ENCODE measurements around the gene DOC2B.

The DOC2B gene

DNA sequence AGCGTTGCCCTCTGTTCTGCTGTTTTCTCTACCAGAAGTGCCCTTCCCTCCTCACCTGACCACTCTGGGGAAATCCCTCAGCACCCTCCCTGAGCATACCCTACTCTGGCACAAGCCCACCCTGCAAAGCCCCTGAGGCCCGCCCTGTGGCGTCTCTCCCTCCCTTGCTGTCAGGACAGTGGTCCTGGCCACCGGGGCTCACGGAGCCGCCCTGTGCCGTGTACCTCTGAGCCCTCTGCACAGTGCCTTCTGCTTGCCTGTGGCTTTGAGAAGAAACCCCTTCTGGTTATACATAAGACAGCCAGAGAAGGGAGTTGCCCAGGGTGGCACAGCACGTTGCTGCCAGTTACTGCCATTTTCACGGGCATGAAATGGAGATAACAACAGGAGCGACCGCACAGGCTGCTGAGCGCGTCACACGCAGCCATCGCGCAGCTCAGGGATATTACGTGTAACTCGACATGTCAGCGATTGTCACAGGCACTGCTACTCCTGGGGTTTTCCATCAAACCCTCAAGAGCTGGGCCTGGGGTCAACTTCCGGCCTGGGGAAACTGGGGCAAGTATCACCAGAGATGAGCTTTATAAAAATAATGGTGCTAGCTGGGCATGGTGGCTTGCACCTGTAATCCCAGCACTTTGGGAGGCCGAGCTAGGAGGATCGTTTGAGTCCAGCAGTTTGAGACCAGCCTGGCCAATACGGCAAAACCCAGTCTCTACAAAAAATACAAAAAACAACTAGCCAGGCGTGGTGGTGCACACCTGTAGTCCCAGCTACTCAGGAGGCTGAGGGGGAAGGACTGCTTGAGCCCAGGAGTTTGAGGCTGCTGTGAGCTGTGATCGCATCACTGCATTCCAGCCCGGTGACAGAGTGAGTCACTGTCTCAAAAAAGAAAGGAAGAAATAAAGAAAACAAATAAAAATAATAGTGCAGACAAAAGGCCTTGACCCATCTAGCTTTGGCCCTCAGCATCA lies 29.3 kb downstream of the DOC2B start:
- TF ChIP-seq, protein P1, sequence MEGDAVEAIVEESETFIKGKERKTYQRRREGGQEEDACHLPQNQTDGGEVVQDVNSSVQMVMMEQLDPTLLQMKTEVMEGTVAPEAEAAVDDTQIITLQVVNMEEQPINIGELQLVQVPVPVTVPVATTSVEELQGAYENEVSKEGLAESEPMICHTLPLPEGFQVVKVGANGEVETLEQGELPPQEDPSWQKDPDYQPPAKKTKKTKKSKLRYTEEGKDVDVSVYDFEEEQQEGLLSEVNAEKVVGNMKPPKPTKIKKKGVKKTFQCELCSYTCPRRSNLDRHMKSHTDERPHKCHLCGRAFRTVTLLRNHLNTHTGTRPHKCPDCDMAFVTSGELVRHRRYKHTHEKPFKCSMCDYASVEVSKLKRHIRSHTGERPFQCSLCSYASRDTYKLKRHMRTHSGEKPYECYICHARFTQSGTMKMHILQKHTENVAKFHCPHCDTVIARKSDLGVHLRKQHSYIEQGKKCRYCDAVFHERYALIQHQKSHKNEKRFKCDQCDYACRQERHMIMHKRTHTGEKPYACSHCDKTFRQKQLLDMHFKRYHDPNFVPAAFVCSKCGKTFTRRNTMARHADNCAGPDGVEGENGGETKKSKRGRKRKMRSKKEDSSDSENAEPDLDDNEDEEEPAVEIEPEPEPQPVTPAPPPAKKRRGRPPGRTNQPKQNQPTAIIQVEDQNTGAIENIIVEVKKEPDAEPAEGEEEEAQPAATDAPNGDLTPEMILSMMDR (IDR thresholded peaks at IDR 0.05; ENCODE audit: low read depth, low read length), result no peak
- Histone ChIP-seq H3K27me3 (ENCODE audit: insufficient read depth, low read depth, severe bottlenecking) (no peaks in the 10 kb centered on the region), H3K9me3 (ENCODE audit: severe bottlenecking) (no peaks in the 10 kb centered on the region), H3K4me3 (ENCODE audit: low read depth, low read length) (no peak overlapping the region), H3K36me3 (peaks cover 85% of the 10 kb centered on the region), H3K27ac (no peak overlapping the region)
- no peak for DNase-seq

DNA sequence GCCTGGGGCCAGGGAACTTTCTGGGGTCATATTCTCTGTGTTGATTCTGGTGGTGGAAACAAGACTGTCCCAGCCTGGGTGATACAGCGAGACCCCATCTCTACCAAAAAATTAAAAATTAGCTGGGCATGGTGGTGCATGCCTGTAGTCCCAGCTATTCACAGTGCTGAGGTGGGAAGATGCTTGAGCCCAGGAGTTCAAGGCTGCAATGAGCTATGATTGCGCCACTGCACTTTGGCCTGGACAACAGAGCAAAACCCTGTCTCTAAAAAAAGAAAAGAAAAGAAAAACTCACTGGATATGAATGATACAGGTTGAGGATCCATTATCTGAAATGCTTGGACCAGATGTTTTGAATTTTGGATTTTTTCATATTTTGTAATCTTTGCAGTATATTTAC lies 30.4 kb downstream of the DOC2B start:
- Histone ChIP-seq H3K36me3 (peaks cover 85% of the 10 kb centered on the region), H3K27ac (no peak overlapping the region), H3K9me3 (ENCODE audit: severe bottlenecking) (no peaks in the 10 kb centered on the region), H3K27me3 (ENCODE audit: insufficient read depth, low read depth, severe bottlenecking) (no peaks in the 10 kb centered on the region), H3K4me3 (ENCODE audit: low read depth, low read length) (no peak overlapping the region)
- DNase-seq, result no peak
- TF ChIP-seq, protein P1 (IDR thresholded peaks at IDR 0.05; ENCODE audit: low read depth, low read length), result no peak

DNA sequence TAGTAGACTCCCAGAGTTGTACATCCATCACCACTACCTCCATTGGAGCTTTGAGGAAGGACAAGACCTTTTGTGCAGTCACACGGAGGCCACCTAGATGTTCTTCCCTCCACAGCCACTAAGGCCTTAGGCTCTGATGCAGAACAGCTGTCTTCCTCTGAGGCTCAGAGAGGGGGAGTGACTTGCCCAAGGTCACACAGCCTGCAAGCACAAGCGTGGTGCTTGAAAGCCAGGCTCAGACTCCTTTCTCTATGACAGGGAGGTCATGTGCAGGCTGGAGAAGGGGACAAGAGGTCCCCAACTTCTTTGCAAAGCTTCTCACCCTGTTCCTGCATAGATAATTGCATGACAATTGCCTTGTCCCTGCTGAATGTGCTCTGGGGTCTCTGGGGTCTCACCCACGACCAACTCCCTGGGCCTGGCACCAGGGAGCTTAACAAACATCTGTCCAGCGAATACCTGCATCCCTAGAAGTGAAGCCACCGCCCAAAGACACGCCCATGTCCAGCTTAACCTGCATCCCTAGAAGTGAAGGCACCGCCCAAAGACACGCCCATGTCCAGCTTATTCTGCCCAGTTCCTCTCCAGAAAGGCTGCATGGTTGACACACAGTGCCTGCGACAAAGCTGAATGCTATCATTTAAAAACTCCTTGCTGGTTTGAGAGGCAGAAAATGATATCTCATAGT lies 31.4 kb downstream of the DOC2B start:
- TF ChIP-seq, protein P1 (IDR thresholded peaks at IDR 0.05; ENCODE audit: low read depth, low read length), result no peak
- no peaks in the 10 kb centered on the region for H3K27me3 ChIP-seq (ENCODE audit: insufficient read depth, low read depth, severe bottlenecking)
- peaks cover 77% of the 10 kb centered on the region for H3K36me3 ChIP-seq
- no peak overlapping the region for H3K27ac ChIP-seq
- H3K9me3 ChIP-seq (ENCODE audit: severe bottlenecking), result no peaks in the 10 kb centered on the region
- no peak overlapping the region for H3K4me3 ChIP-seq (ENCODE audit: low read depth, low read length)
- peak; percentile 6 for DNase-seq

DNA sequence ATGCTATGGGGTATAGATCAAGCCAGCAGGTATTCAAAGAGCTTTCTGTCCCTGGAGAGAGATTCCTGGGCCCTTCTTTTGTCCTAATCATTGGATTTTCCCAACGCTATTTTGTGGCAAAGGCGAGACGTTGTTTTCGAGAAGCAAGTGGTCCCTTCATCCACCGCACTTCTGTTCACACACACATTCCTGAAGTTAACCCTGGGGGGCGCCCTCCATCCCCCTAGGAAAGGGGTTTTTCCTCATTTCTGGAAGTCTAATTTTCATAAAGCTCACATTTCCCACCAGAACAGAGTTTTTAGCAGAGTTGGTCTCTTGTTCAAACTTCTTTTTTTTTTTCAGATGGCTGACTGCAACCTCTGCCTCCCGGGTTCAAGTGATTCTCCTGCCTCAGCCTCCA lies 32.2 kb downstream of the DOC2B start:
- Histone ChIP-seq H3K4me3 (ENCODE audit: low read depth, low read length) (no peak overlapping the region), H3K27ac (no peak overlapping the region)

DNA sequence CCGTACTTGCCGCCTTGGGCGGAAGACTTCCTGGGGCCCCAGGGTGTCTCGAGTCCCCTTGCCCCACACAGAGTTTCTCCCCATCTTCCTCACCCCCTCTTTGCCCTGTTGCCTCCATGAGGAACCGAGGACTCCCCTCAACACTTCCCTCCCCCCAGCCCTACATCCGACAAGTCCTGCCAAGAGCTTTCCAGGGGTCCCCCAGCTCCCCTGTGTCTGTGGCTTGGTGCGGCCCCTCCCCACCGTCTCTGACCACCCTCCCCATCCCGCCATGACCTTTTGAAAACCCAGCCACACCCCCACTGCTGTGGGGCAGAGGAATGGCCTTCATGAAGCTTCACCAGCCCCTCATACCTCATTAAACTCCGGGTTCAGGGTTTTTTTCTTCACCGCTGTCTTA lies 32.7 kb downstream of the DOC2B start:
- Histone ChIP-seq H3K36me3 (peaks cover 68% of the 10 kb centered on the region), H3K9me3 (ENCODE audit: severe bottlenecking) (no peaks in the 10 kb centered on the region), H3K27me3 (ENCODE audit: insufficient read depth, low read depth, severe bottlenecking) (no peaks in the 10 kb centered on the region), H3K27ac (no peak overlapping the region), H3K4me3 (ENCODE audit: low read depth, low read length) (no peak overlapping the region)
- DNase-seq, result peak; percentile 3
- TF ChIP-seq, protein P1 (IDR thresholded peaks at IDR 0.05; ENCODE audit: low read depth, low read length), result no peak

More for the DNA sequence above, 32.2 kb downstream of the DOC2B start:
- DNase-seq, result peak; percentile 4
- Histone ChIP-seq H3K27me3 (ENCODE audit: insufficient read depth, low read depth, severe bottlenecking) (no peaks in the 10 kb centered on the region), H3K9me3 (ENCODE audit: severe bottlenecking) (no peaks in the 10 kb centered on the region), H3K36me3 (peaks cover 70% of the 10 kb centered on the region)
- TF ChIP-seq, protein P1 (IDR thresholded peaks at IDR 0.05; ENCODE audit: low read depth, low read length), result peak; percentile 26; the same call in 1 of the 2 replicates
